Adrenal gland (tissue), 12 donors: ENCODE data around the gene EYS. TPM values are rescaled to one million over a fixed set of nuclear protein-coding genes. Genes with fewer than 3 reads are reported as not detected.

Experiments used
- DNase-seq, 7 donors: peaks; one replicate each; pipeline ENCODE4 v3.0.0-alpha.2; 2019 to 2020
- H3K27ac ChIP-seq, 5 donors: fragments of 200-600 bp; sonication (generic) in 4 of 5; 1 replicate in 3 of 5; 2 replicates in 2 of 5; pipeline versions ENCODE4 v1.5.1 to v1.8.0; 2016 to 2020; ENCODE audit warnings: mild to moderate bottlenecking in 1 of 5
- H3K27me3 ChIP-seq: fragments of 200-600 bp; 2 replicates; pipeline ENCODE4 v1.8.0; 2021
- H3K36me3 ChIP-seq, 2 donors: fragments of 200-600 bp; replicated peaks in 1 of 2; 1 replicate in 1 of 2; 2 replicates in 1 of 2; pipeline versions ENCODE4 v1.5.1 to v1.8.0; 2018 to 2022
- H3K4me1 ChIP-seq, 2 donors: fragments of 200-600 bp; replicated peaks in 1 of 2; 1 replicate in 1 of 2; 2 replicates in 1 of 2; pipeline versions ENCODE4 v1.5.1 to v1.8.0; 2018 to 2021
- H3K4me3 ChIP-seq, 4 donors: fragments of 200-600 bp; sonication (generic) in 3 of 4; one replicate each; pipeline ENCODE4 v1.5.1; 2016 to 2018
- H3K9me3 ChIP-seq, 3 donors: fragments of 200-600 bp; sonication (generic) in 1 of 3; replicated peaks in 1 of 3; 1 replicate in 2 of 3; 2 replicates in 1 of 3; pipeline versions ENCODE4 v1.5.1 to v1.8.0; 2016 to 2021
- CTCF ChIP-seq, 6 experiments: fragments of 450-650 bp in 4 of 6; fragments of 200-600 bp in 2 of 6; sonication (generic) in 1 of 6; IDR thresholded peaks; 1 replicate in 5 of 6; 2 replicates in 1 of 6; pipeline versions ENCODE4 v1.5.1 to v1.8.0; 2016 to 2021; ENCODE audit warnings: antibody characterized with exemption in 6 of 6, mild to moderate bottlenecking in 2 of 6, moderate library complexity in 1 of 6
- POLR2A ChIP-seq, 2 donors: fragments of 450-650 bp; IDR thresholded peaks; one replicate each; pipeline ENCODE4 v1.6.1; 2017; ENCODE audit warnings: antibody characterized with exemption in 2 of 2, mild to moderate bottlenecking in 2 of 2, moderate library complexity in 1 of 2
- WGBS, 4 donors: extraction: QIAGEN DNeasy Blood & Tissue Kit in 2 of 4; methylation state at CpG; one replicate each; pipeline versions ENCODE4 v1.1.5 to v1.1.7; 2013 to 2017; 5-methylcytosine and 5-hydroxymethylcytosine counted together
- intact Hi-C, 2 donors: fragments of 100-400 bp; cut with DNase I; formaldehyde crosslinking; loops; one replicate each; pipeline versions ENCODE4 v1.14.1 to v1.15.0; 2022 to 2023
- polyA plus RNA-seq, 3 donors: library from polyadenylated mRNA; stranded (reverse); fragments of 200-250 nt in 2 of 3; fragments of 350-450 nt in 1 of 3; fragmentation: Illumina TruSeq in 1 of 3; extraction: RNeasy Lipid Tissue Mini Kit (QIAGEN cat#74804) in 1 of 3; gene quantifications; one replicate each; pipeline ENCODE4 v1.2.3, GENCODE V29; 2013 to 2014
- total RNA-seq, 9 donors: library from RNA; depleted of rRNA in 4 of 9; stranded (reverse); fragments of >200 nt in 4 of 9; fragments of 120-200 nt in 1 of 9; fragmentation: NEBNext Ultra II Directional in 1 of 9; extraction: Animal tissue kit (Norgen Biotek cat#: 25700) in 1 of 9; gene quantifications; one replicate each; pipeline versions ENCODE4 v1.1.0 to v1.2.4, GENCODE V29; 2013 to 2023
- donor health status: healthy with polysubstance abuse.
- donor health status: Bipolar disorder and iron deficiency.
- donor health status: DM: yes; HTN: yes; CAD: no.
- donor health status: DM: no; HTN: no; CAD: no.
- donor health status: DM: no; HTN: no; CAD: no.
- donor health status: DM: yes; HTN: yes; CAD: no.

The EYS gene
- total and polyA plus RNA-seq, 12 donors: 0.03 to 3.1 (median 0.18) TPM; not detected in 7

GRCh38 chr6:64831680-64832079, 875.3 kb downstream of the EYS start:
- Histone ChIP-seq H3K9me3 (no peaks in the 10 kb centered on the region), H3K27me3 (no peaks in the 10 kb centered on the region), H3K4me3 (no peak overlapping the region), H3K4me1 (no peaks in the 10 kb centered on the region), H3K27ac (no peak overlapping the region), H3K36me3 (no peaks in the 10 kb centered on the region)
- TF ChIP-seq POLR2A (IDR thresholded peaks at IDR 0.05) (no peak), CTCF (IDR thresholded peaks at IDR 0.05) (no peak)
- WGBS, 4 donors: 61 to 66% (median 64%) methylated on average over 2 of the region's 2 CpGs
- intact Hi-C loops: no loop called here
- no peak for DNase-seq

GRCh38 chr6:64817525-64817924, 889.5 kb downstream of the EYS start:
- H3K9me3 ChIP-seq: no peaks in the 10 kb centered on the region
- no peak overlapping the region for H3K4me3 ChIP-seq
- TF ChIP-seq POLR2A (IDR thresholded peaks at IDR 0.05) (no peak), CTCF (IDR thresholded peaks at IDR 0.05) (no peak)
- 63 to 85% (median 71%) methylated on average over 2 of the region's 2 CpGs for WGBS, 4 donors
- H3K4me1 ChIP-seq: no peaks in the 10 kb centered on the region
- no peaks in the 10 kb centered on the region for H3K27me3 ChIP-seq
- intact Hi-C loops: no loop called here
- no peaks in the 10 kb centered on the region for H3K36me3 ChIP-seq
- H3K27ac ChIP-seq: no peak overlapping the region
- DNase-seq: no peak

- 37 to 45% (median 40%) methylated on average over 2 of the region's 2 CpGs for WGBS, 4 donors
- no peaks in the 10 kb centered on the region for H3K36me3 ChIP-seq
- no peak for DNase-seq
- no peak overlapping the region for H3K27ac ChIP-seq
- TF ChIP-seq CTCF (IDR thresholded peaks at IDR 0.05) (no peak), POLR2A (IDR thresholded peaks at IDR 0.05) (no peak)
- H3K9me3 ChIP-seq: no peaks in the 10 kb centered on the region
- intact Hi-C loops: no loop called here
- H3K4me1 ChIP-seq: no peaks in the 10 kb centered on the region
- no peak overlapping the region for H3K4me3 ChIP-seq
- H3K27me3 ChIP-seq: no peaks in the 10 kb centered on the region
Measured at GRCh38 chr6:64815718-64816117, 891.3 kb downstream of the EYS start.

- no peaks in the 10 kb centered on the region for H3K36me3 ChIP-seq
- no peak overlapping the region for H3K4me3 ChIP-seq
- DNase-seq: no peak
- WGBS, 4 donors: 80 to 92% (median 84%) methylated on average over 4 of the region's 4 CpGs
- no peak for TF ChIP-seq CTCF (IDR thresholded peaks at IDR 0.05)
- no peak for TF ChIP-seq POLR2A (IDR thresholded peaks at IDR 0.05)
- H3K27me3 ChIP-seq: no peaks in the 10 kb centered on the region
- H3K27ac ChIP-seq: no peak overlapping the region
- intact Hi-C loops: no loop called here
- H3K9me3 ChIP-seq: no peaks in the 10 kb centered on the region
- H3K4me1 ChIP-seq: no peaks in the 10 kb centered on the region
Measured at GRCh38 chr6:64812138-64812537, 894.9 kb downstream of the EYS start.
